Ramos (cell line): ENCODE results near the gene MTARC2.

Experiments
- in situ Hi-C: fragments of 300-500 bp; cut with MboI; formaldehyde crosslinking; loops from one replicate; pipeline ENCODE4 v1.14.3; 2022; ENCODE audit warnings: low sequenced_read_pairs; ENCODE audit not compliant: unreplicated experiment

MTARC2 gene

DNA sequence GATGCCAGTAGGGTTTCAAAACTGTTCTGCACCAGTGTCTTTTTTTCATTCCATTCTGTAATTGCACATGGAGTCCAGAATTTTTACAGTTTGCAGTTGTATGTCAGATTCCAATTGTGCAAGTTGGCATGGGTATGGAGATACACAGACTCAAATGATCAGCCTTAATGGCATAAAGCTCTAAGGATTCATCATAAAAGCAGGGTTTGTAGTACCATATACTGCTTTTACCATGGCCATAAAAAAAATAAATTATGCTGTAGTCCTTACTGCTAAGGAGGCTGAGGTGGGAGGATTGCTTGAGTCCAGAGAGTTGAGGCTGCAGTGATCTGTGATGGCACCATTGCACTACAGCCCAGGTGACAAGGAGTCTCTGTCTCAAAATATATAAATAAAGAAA, 48.9 kb downstream of the MTARC2 start:
- in situ Hi-C loops = no loop called here

- in situ Hi-C loops = no loop called here
Measured at GRCh38 chr1:220797553-220797952, 49.4 kb downstream of the MTARC2 start.

- in situ Hi-C loops = no loop called here
Measured at GRCh38 chr1:220798338-220798737, 50.2 kb downstream of the MTARC2 start.

DNA sequence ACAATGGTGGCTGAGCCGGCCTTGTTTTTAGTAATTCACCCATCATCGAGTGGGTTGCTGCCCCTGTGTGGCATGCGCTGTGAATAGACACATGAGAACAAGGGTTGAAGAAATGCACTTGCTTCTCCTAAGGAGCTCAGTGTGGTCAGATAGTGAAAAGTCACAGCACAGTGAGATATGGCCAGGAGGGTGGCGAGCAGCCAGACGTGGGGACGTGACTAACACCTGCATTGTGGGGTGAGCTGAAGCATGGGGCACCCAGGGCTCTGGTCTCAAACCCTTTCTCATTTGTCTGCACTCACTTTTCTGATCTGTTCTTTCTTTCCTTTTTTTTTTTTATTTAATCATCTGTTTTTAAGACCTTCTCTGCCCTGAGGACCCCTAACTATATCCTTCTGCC, 52.1 kb downstream of the MTARC2 start:
- in situ Hi-C loops = no loop called here

DNA sequence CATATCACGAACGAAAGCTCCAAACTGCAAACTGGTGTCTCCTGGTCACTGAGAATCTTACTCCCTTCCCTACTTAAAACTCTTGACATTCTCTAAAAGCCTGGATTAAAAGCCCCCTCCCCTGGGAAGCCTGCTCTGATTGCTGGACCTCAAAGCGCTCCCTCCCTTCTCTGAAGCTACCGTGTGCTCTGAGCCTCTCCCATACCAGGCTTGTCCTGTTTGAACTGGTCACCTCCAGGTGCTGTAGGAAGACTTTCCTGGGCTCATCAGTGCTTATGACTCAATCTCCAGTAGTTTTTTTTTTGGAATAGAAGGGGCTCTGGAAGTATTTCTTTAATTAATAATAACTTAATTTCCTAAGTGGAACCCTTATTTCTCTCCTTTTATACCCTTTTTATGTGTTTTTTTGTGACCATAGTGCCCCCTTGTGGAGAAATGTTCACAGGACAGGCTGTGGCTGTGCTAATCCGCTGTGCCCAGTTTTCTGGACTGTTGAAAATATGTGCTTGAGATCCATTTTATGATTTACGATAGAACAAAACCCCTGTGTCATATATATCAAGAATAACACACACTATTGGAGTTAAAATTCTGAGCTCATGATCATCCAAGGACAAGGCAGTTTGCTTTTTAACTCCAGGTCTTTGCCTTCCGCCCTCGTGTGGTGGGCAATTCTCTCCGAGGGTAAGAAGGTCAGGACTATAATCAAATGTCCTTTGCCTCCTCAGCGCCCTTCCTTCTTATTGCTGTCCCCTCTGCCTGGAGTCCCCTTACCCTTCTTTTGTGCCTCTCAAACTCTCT, 55.5 kb downstream of the MTARC2 start:
- in situ Hi-C loops = no loop called here

DNA sequence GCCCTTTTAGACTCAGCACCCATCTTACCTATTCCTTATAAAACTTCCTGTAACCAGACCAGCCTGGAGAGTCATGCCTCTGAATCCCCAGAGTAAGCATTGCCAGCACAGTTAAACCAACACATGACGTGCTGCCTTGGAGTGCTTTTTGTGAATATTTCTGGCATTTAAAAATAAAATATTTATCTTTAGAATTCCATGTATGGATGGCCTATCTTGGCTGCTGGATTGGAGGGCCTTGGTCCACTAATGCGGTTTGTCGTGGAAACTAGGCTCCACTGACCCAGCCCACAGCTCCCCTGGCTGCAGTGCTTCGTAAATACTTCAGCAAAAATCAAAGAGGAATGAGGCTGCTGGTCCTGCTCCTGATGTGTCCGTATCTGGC, 56.1 kb downstream of the MTARC2 start:
- in situ Hi-C loops = no loop called here

DNA sequence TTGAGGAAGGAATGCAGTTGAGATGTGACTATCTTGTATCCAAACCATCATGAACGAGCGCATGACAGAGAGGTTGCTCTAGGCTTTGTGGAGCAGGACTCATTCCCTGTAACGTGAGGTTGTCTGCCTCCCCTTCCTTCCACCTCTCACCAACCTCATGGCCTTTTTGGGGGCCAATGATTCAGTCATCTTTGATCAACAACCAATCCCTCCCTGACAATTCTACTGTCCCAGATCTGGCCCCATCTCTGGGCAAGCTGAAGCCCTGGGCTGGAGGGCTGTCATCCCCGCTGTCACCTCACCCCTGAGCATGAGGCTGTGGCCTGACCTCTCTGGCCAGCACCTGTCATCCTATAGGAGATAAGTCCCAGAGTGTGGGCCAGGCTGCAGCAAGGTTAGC, 58.3 kb downstream of the MTARC2 start:
- in situ Hi-C loops = no loop called here

GRCh38 chr1:220807726-220808125, 59.6 kb downstream of the MTARC2 start:
- in situ Hi-C loops = no loop called here

DNA sequence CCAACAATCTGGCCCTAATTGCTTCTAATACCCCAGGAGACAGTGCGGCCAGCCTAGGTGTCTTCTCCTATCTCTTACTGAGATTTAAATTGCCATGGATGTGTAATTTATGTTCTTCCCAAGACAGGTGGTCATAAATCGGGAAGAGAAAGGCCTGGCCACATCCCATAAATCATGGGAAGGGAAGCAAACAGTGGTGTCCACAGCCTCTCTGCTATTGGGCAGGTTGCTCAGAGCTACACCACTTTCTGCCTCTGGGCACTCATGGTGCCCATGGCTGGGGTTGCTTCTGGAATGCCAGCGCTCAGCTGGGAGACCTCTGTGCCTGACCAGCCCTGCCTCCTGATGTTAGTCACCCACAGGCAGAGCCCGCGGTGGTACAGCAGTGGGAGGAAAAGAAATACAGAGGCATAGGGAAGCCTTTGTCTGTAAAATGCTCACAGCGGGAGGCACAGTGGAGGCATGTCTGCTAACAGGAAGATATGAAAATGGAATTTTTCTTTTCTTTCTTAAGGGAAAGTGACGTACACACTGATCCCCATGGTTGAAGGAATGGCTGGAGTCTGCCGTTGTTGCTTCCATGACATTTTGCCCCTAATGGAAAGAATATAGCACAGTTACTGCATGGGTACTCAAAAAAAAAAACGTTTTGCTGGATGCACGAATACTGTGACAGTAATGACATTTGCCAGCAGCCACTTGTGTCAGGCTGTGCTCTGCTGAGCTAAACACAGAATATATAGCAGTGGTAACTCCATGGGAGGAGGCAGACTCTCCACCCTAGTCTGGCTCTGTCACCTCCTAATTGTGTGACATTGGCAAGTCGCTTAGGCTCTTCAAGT, 60.4 kb downstream of the MTARC2 start:
- in situ Hi-C loops = no loop called here

GRCh38 chr1:220809187-220809550, 61.0 kb downstream of the MTARC2 start:
- in situ Hi-C loops = no loop called here

DNA sequence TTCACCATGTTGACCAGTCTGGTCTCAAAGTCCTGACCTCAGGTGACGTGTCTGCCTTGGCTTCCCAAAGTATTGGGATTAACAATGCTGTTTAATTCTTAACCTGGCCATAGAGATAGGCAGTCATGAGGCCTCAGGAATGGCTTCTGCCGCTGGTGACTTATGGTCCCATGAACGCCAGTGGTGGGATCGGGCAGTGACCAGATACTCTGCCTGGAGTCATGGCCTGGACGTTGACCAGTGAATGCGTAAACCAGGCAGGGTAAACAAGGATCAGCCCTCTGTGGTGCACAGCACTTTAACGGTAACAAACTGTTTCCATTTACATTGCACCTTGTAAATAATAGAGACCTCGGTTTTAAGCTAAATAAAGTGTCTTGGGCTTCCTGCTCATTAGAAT, 61.6 kb downstream of the MTARC2 start:
- in situ Hi-C loops = no loop called here

GRCh38 chr1:220810179-220810653, 62.1 kb downstream of the MTARC2 start:
- in situ Hi-C loops = no loop called here

DNA sequence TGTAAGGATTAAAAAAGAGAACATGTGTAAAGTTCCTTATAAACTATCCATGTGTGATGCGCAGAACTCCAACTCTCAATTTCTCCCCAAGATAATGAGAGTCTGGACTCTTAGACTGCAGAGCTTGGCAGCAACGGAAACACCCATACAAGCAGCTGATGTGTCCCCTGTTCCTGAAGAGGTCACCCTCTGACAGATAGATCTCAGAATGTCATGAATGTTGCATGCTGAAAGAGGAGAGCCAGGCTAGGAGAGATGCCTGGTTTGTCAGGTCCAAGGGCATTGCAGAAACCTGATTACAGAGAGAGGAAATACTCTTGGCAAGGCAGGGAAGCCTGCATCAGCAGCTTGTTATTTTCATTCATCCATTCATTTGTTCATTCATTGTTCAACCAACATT, 62.8 kb downstream of the MTARC2 start:
- in situ Hi-C loops = no loop called here

GRCh38 chr1:220811695-220812094, 63.6 kb downstream of the MTARC2 start:
- in situ Hi-C loops = no loop called here

- in situ Hi-C loops = no loop called here
Measured at GRCh38 chr1:220812308-220812707, 64.2 kb downstream of the MTARC2 start.

- in situ Hi-C loops = no loop called here
Measured at GRCh38 chr1:220813013-220813412, 64.9 kb downstream of the MTARC2 start.

DNA sequence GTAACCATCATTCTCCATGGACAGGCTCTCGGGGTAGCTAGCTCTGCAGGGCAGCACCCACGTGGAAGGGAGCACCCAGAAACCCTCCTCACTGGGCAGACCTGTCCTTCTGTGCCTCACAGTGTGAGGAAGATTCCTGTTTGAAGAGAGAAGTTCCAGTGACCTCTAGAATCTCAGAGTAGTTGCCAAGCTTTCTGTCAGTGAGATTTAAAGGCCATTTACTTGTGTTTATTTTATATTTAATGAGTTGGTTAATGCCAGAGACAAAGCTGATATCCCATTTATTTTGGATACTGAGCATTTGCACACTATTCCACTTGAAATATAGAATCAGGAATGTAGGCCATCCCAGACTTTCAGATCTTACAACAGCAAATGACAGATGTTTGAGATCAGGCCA, 67.3 kb downstream of the MTARC2 start:
- in situ Hi-C loops = no loop called here

DNA sequence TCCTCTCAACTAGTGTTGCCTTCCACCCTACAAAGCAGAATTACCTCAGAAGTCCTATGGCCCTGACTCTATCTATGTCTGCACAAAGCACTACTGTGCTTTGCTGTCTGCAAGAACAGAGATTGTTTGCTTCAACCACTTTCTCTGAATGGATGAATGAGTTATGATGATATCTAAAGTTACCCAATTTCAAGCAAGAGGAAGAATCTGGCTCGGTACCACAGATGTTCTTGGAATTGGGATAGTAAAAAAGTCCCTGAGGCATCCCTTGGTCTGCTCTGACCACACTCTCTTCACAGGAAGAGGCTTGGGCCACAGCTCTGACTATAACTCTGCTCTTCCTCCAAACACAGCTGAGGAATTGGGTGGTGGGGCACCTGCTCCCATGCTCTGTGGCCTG, 69.8 kb downstream of the MTARC2 start:
- in situ Hi-C loops = no loop called here

GRCh38 chr1:220818421-220819173, 70.5 kb downstream of the MTARC2 start:
- in situ Hi-C loops = no loop called here

DNA sequence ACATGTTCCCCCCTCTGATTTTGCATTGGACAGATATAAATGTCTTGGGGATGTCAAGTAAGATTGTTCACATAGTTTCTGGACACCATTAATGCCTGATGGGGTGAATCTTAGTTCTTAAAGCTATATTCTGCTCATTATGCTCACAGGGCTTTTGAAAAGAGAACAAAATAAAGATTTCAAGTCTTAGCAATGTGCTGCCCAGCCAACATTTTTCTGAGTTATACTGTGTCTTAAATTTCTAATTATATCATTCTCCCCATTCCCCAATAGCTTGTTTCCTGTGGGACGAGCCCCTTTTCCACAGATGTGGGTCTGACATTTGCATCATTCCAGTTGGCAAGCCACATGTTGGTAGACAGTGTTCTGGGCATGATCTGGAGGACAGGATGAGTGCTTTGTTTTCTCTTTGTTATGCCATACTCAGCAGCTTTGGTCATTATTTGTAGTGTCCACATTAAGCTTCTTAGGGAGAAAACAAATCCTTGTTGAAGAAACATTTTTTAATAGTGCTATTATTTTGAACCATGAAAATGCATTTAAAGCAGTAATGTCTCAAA, 71.4 kb downstream of the MTARC2 start:
- in situ Hi-C loops = no loop called here
